B cell (primary cell): ENCODE results near the gene TRIM46.

Experiments used
- EZH2 ChIP-seq: IDR thresholded peaks from 2 replicates; pipeline ENCODE4 v1.6.1; 2012; ENCODE audit warnings: borderline replicate concordance, low read depth, mild to moderate bottlenecking, moderate library complexity, low read length; ENCODE audit not compliant: insufficient read depth, poor library complexity, severe bottlenecking
- TF ChIP-seq, protein P1 (sequence below): fragments of 200-600 bp; IDR thresholded peaks from one replicate; pipeline ENCODE4 v1.8.0; 2022; ENCODE audit warnings: antibody characterized with exemption, mild to moderate bottlenecking

DNA sequence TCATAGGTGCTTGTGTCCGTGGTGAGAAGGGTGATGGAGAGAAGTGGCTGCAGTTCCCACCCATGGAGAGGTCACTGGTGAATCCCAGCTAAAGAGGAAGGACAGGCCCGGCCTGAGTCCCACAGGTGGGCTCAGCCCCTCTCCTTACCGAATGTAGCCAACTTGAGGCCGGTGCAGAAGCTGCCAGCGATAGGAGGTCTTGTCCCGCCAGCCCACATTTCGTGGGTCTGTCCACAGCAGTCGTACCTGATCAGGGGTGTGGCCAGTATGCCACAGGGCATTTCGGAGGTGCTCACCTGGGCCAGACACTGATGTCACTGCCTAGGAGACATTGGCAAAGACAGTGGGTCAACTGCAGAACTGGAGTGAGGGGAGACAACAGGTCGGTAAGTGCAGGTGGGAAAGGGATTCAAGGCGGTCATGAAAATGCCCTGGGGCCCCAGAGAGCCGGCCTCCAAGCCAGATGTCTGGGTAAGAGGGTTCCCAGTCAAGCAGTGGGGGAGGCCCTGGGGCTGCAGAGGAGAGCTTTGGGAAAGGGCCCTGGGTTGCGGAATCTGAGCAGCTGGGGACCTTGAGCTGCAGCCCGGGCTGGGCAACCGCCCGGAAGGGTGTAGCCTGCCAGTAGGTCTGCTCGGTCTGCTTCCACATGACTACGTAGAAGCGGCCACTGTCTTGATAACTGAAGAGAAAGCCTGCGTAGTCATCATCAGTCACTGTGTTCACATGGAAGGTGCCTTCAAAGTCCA lies 23.4 kb downstream of the TRIM46 start:
- no peak for TF ChIP-seq EZH2
- TF ChIP-seq, protein P1, sequence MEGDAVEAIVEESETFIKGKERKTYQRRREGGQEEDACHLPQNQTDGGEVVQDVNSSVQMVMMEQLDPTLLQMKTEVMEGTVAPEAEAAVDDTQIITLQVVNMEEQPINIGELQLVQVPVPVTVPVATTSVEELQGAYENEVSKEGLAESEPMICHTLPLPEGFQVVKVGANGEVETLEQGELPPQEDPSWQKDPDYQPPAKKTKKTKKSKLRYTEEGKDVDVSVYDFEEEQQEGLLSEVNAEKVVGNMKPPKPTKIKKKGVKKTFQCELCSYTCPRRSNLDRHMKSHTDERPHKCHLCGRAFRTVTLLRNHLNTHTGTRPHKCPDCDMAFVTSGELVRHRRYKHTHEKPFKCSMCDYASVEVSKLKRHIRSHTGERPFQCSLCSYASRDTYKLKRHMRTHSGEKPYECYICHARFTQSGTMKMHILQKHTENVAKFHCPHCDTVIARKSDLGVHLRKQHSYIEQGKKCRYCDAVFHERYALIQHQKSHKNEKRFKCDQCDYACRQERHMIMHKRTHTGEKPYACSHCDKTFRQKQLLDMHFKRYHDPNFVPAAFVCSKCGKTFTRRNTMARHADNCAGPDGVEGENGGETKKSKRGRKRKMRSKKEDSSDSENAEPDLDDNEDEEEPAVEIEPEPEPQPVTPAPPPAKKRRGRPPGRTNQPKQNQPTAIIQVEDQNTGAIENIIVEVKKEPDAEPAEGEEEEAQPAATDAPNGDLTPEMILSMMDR = no peak
